Measurements from ENCODE around the gene PTPRO.
"Not testable (repeated sequence)": the region's sequence is repeated elsewhere in the genome, so short reads cannot be mapped to it uniquely, and the experiment has no call there.

Gene PTPRO

DNA sequence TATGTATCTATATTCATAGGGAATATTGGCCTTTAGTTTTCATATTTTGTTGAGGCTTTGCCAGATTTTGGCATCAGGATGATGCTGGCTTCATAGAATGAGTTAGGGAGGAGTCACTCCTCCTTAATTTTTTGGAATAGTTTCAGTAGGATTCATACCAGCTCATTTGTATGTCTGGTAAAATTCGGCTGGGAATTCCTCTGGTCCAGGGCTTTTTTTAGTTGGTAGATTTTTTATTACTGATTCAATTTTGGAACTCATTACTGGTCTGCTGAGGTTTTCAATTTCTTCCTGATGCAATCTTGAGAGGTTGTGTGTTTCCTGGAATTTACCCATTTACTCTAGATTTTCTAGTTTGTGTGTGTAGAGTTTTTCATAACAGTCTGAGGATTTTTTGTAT lies 291.7 kb downstream of the PTPRO start:
- no peak for DNase-seq

DNA sequence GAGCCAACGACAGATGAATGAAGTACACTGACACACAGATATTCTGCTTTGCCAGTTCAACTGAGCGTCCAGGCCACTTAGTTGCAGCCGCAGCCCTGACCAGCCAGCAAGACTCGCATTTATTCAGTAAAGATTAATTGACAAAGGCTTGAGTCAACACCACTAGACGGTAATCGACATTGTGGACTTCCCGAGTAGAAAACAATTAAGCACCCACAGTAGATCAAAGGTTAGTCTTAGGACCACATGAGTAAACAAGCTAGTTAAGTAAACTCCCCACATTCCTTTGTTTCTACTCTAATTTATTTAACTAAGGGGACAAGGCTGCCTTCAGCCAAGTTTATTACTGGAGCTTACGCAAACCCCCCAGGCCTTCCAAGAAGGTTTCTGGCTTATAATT lies 294.2 kb downstream of the PTPRO start:
- not testable (repeated sequence) for DNase-seq

DNA sequence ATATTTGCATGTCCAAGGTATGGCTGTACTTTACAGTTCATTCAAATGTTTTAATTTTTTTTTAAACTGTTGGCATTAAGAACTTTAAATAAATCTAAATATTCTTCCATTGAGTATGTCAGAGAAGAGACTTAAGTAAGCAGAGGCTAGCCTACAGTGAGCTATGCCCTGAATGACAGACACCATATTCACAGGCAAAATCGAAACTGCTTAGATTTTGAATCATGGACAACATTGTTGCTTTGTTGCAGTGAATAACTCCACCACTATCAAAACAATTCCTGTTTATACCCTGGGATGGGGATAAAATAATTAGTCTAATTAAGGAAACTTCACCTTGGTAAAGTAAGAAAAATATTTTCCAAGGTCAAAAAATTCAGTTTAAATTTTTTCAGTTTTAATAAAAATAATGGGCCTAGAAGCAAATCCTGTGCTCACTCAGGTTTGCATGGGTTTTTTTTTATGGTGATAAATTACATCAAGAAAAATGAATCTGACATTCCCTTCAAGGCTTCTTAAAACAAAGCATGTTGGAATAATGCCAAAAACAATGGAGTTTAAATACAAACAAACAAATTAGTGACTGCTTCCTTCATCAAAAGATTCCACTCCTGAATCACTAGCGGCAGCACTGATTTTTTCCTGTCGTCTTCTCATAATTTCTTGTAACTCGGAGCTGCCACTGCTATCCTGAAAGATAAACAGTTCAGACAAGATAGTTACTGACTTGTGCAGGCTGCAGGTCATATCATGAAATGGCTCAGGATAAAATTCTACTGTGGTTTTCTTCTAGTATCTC lies 298.6 kb downstream of the PTPRO start:
- no peak for DNase-seq

DNA sequence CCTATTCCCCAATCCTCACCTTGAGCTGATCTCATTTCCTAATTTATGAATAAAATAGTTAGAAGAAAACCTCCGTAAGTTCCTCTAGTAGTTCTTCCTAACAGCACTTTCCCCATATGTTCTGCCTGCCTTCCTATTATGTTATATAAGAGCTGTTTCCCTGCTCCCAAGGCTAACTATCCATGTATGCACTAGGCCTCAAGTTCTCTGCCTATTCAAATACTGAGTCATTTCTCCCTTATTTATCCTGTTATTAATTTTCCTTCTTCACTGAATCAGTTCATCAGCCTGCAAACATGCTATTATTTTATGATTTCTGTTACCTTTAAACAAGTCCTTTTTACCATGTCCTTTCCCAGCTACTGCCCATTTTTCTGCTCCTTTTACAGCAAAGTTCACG lies 302.8 kb downstream of the PTPRO start:
- no peak for DNase-seq

DNA sequence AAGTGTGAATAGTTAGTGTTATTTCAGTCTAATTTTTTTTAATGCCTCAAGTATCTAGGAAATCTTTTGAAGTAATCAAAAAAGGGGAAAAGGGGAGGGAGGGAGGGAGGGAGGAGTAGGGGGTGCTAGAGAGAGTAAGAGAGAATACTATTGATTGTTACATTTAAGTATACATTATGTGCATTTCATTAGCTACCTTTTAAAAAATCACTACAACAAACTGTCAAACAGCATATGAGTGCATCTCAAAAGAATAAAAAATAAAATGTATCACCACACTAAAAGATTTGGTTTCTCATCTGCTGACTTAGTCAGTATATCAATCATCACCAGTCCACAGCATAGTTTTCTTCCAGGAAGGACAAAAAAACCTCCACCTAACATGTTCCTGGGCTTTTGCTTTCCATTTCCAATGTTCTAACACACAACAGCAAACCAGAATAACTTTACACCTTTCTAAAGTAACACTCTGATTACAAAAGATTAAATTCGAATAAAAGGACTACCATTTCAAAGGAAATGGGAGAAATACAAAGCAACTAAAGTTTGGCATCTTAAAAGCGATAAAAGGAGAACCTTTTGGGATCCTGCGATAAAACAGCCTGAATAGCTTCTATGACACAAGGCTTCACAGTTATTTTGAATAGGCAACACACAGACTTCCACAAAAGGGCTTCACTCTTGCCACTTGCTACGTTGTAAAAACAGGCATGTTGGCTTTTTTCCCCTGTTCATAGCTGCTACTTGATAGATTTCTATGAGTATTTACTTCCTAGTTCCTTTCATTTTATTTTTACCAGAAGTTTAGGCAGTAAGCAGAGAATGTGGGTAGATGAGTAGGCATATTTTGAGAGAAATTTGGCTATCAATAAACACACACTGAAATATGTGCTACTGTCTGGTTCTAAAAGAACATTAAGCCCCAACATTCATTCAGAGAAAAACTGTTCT lies 306.0 kb downstream of the PTPRO start:
- no peak for DNase-seq

DNA sequence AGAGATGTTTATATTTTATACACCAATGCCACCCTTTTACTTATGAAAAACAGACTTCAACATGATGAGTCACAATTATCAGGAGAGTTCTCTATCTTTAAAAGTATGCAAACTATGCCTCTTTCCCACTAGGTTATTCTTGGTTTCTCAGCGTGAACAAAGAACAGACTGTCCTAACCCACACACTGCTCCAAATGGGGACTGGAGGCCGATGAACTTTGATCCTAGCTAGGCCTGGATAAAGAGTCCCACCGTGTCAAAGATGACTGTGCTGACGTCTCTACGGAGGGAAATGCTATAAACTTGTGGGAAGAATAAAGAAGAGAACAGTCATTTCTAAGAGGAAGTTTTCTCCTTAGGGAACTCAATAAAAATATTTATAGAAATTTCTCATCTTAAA lies 306.8 kb downstream of the PTPRO start:
- no peak for DNase-seq

DNA sequence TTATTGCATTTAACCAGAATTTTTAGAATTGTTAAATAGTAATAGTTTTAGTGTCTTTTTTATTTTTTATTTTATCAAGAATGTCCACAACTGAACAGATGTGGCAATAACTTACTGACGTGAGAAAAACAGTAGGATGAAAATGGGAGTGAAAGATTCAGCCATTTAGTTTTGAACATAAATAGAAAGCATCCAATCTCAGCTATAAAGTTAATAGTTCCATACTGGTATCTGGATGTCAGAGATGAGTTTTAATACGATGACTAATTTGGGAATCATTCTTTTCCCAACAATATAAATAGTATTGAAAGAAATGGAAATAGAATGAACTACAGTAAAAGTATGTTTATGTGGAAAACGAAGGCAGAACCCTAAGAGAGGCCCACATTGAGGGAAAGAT lies 307.5 kb downstream of the PTPRO start:
- DNase-seq = no peak

DNA sequence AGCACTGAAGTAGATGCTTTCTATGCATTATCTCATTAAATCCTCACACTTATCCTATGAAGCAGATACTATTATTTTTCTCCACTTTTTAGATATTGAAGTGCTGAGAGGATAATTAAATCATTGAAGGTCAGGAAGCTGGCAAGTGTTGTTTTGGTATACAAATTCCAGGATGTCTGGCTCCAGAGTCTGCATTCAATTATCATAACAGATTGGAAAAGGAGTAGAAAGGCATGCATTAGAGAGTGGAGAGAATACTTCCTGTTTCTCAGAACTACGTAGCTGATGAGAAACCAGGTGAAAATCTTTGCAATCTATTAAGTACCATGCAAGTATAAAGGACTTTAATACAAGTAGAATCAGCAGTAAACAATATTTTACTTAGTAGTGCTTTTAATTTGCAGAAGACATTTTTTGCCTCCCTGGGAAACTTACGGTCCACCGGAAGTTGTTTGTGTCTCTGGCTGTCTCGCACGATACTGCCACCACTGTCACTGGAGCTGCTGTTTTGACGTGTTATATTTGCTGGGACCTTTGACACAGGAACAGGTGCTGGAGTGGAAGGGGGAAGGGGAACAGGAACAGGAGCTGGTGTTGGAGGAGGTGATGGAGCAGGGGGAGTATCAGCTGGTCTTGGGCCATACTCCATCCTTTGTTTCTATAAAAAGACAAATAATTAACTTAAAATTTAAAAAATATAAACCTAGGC lies 308.9 kb downstream of the PTPRO start:
- DNase-seq = no peak

DNA sequence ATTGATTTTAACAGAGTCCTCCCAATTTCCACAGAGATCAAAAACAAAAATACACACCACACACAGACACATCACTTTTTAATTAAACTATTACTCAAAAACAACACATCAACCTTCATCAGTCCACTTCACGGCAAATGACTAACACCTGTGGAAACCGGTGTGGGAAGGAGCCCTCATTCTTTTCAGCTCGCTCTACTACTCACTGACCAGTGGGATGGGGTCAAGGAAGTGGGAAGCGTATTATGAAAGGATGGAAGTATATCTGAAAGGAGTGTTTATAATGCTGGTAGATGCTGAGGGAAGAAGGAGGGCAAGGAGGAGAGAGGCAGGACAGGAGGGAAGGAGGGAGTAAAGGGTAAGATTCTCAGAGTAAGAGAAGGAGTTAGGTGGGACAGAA lies 310.4 kb downstream of the PTPRO start:
- DNase-seq = no peak

DNA sequence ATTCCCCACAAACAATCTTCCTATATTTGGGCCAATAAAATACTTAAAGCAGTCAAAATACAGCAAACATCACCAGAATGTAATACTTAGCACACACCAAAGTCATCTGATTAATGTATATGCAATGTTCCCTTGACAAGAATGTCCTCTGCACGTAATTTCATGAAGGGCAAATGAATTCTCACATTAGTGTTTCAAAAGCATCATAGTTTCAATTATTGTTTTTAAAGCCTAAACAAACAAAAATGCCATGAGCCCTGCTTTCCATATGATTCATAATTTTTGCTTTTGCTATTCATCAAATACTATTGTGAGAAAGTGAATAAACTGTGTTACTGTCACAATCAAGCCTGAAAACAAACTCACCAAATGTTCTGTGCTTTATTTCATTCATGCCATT lies 310.9 kb downstream of the PTPRO start:
- no peak for DNase-seq

DNA sequence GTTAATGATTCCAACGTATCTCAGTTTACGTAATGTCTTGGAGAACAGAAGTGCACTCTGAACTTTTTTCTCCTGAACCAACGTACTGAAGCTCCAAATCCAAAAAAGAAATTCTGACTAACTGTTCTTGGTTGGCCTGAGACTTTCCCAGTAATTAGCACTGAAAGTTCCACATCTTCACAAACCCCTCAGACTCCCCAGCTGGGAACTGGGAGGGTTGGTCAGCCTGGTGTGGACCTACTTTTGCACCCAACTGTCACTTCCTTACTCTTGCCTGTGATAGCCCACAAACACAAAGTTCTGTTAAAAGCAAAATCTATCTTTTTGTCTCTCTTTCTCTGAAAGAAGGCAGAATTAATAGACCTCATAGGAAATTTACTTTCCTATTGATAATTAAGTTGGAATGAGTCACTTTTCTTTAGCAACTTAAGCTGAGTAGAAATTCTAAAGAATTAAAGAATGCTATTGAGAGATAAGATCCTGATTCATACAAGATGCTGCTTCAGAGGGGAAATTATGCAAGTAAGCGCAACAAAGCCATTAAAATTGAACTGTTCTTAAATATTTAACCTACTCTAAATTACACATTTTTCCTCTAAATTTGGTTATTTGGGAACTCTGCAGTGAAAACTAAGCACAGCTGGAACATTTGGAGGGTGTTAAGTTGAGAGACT lies 311.8 kb downstream of the PTPRO start:
- DNase-seq = no peak

DNA sequence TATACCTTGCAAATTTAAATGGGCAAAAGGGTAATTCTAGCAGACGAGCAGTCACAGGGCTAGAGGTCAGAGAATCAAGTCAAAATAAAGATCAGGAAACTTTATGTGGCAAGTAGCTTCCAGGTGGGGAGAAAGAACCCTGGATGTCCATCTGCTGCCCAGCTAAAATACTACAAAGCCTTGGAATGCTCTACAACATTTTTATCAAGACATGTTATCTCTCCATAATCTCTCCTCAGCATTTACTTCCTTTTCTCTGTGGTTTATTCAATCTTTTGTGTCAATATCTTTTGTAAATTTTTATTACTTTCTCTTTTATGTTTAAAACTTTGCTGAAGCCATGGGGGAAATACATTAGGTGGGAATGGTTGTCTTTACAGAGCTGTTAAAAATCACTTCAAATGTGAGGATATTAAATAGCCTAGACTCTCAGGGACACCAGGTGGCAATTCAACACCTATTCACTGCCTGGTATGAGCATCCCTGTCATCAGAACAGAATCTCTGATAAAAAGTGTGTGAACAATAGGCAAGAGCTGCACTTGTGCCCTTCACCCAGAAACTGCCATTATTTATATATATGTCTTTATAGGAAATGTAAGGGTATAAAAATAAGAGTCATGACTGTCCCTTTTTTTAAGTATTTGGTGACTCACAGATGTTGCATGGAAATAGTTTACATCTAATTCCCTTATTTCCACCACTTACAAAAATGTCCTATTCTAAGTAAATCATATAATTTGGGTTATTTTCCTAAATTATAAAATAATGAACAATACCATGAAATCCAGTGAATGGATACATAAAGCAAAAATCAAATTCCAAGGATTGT lies 314.0 kb downstream of the PTPRO start:
- no peak for DNase-seq

DNA sequence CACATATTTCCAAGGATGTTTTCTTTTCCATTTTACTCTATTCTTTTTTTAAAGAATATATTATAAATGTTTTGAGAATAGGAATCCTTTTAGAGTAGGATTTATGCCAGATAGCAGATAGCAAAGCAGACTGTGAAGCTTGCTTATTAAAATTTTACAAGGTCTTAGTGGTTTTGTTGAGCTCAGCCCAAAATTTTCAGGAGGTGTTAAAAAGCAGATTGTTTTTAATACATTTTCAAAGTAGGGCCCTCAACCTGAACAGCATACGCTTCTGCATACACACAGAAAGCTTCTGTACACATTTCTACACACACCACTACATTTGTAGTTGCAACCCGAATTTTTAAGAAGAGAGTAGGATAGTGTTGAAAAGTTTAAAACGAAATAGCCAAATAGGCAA lies 315.9 kb downstream of the PTPRO start:
- DNase-seq = no peak

DNA sequence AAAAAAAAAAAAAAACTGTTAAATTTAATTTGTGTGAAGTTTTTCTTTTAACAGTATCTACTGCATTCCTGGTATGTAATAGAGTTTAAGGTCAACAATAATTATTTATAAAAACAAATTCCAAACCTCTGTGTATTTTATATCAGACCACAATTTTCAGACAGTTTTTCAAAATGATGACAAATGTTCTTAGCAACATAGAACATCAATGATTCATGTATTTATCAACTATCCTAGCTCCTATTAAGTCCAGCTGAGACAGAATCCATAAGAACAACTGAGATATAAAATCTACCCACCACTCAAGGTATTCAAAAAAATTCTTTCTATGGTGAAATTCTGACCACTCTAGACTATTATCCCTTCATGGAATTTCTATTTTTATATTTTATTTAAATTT lies 322.4 kb downstream of the PTPRO start:
- no peak for DNase-seq

DNA sequence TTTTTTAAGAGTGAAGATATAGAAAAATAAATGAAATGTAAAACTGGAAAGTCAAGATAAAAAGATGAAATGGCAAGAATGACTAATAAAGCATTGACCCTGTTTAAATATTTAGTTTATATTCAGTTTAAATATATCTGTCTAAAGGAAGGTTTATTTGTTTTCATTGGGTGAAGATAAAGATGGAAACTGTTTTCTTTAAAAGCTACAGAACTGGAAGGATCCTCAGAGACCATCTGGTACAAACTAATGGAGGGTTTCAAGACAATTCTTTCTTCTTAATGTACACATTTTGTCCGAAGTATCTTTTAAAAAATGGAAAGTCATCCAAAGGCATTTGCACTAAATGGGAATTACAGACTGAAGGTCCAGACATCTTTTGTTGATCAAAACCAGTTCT lies 324.3 kb downstream of the PTPRO start:
- no peak for DNase-seq

Data from CD4-positive, alpha-beta T cell treated with Interferon alpha-2 for 1 hour (primary cell).